GM18508 (cell line): ENCODE data around the gene TMEM214.

Experiments used
- ATAC-seq: cut with Tn5 transposase; IDR thresholded peaks from one replicate; pipeline ENCODE4 v1.9.1; 2021; ENCODE audit warnings: moderate number of reproducible peaks; ENCODE audit not compliant: insufficient read depth, unreplicated experiment

The TMEM214 gene

DNA sequence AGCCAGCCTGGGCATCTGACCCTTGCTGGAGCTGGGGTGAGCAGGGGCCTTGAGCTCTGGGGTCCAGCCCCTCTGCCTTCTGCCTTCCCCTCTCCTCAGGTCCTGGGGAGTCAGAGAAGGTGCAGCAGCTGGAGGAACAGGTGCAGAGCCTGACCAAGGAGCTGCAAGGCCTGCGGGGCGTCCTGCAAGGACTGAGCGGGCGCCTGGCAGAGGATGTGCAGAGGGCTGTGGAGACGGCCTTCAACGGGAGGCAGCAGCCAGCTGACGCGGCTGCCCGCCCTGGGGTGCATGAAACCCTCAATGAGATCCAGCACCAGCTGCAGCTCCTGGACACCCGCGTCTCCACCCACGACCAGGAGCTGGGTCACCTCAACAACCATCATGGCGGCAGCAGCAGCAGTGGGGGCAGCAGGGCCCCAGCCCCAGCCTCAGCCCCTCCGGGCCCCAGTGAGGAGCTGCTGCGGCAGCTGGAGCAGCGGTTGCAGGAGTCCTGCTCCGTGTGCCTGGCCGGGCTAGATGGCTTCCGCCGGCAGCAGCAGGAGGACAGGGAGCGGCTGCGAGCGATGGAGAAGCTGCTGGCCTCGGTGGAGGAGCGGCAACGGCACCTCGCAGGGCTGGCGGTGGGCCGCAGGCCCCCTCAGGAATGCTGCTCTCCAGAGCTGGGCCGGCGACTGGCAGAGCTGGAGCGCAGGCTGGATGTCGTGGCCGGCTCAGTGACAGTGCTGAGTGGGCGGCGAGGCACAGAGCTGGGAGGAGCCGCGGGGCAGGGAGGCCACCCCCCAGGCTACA lies 49.4 kb downstream of the TMEM214 start:
- ATAC-seq = no peak

DNA sequence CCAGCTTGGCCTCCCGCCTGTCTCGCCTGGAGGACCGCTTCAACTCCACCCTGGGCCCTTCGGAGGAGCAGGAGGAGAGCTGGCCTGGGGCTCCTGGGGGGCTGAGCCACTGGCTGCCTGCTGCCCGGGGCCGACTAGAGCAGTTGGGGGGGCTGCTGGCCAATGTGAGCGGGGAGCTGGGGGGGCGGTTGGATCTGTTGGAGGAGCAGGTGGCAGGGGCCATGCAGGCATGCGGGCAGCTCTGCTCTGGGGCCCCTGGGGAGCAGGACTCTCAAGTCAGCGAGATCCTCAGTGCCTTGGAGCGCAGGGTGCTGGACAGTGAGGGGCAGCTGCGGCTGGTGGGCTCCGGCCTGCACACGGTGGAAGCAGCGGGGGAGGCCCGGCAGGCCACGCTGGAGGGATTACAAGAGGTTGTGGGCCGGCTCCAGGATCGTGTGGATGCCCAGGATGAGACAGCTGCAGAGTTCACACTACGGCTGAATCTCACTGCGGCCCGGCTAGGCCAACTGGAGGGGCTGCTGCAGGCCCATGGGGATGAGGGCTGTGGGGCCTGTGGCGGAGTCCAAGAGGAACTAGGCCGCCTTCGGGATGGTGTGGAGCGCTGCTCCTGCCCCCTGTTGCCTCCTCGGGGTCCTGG lies 50.1 kb downstream of the TMEM214 start:
- ATAC-seq = no peak

DNA sequence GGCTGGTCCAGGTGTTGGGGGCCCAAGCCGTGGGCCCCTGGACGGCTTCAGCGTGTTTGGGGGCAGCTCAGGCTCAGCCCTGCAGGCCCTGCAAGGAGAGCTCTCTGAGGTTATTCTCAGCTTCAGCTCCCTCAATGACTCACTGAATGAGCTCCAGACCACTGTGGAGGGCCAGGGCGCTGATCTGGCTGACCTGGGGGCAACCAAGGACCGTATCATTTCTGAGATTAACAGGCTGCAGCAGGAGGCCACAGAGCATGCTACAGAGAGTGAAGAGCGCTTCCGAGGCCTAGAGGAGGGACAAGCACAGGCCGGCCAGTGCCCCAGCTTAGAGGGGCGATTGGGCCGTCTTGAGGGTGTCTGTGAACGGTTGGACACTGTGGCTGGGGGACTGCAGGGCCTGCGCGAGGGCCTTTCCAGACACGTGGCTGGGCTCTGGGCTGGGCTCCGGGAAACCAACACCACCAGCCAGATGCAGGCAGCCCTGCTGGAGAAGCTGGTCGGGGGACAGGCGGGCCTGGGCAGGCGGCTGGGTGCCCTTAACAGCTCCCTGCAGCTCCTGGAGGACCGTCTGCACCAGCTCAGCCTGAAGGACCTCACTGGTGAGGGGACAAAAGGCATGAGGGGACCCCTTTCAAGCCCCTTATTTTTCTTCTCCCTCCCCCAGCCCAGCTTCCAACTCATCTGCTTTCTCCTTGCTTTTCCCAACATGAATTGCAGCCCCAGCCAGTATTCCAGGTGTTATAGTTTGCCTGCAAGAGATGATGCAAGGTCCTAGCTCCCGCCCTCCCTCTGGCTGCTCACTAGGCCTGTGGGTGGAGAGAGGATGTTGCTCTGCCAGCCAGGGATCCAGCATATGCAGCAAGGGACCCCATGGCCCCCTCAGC lies 50.9 kb downstream of the TMEM214 start:
- no peak for ATAC-seq

DNA sequence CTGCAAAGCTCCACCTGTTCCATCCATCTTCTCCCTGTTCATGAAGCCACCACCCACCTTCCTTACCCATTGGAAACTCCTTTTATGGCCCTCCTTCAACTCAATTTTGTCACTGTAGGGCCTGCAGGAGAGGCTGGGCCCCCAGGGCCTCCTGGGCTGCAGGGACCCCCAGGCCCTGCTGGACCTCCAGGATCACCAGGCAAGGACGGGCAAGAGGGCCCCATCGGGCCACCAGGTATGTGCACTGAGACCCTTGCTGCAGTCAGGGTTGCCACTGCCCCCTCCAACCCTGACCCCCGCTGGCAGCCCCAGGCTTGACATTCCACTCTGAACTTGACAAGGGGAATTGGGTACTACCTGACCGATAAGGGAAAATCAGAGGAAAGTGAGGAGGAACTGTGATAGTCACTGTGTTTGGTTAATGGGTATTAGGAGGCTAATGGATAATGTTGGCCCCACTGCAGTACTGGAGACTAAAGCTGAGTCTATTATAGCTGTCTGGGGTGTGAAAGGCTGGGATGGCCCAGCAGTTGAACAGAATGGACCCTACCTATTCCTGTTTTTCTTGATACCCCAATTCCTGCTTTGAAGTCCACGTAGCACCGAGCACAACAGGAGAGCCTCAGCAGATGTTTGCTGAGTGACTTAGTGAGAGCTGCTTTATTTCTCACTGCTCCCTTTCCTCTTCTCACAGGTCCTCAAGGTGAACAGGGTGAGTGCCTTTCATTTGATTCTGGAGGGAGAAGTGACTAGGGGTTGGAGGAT lies 51.7 kb downstream of the TMEM214 start:
- no peak for ATAC-seq

DNA sequence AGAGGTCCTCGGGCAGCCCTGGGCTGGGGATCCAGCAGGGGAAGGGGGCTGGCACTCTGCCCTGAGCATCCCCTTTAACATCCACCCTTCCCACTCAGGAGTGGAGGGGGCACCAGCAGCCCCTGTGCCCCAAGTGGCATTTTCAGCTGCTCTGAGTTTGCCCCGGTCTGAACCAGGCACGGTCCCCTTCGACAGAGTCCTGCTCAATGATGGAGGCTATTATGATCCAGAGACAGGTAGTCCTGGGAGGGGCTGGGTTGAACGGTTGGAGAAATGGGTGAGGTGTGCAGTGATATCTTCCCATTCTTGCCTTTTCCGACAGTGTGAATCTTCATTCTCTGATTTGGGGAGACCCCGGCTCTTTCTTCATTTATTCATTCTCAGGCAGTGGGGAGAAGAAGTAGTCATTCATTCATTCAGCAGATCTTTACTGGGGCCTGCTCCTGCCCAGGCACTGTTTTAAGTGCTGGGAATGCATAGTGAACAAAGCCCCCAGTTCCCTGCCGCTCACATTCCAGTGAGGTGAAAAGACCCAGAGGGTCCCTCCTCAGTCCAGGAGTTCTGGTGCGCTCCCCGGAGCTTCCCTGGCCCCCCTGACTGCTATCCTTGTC lies 52.4 kb downstream of the TMEM214 start:
- ATAC-seq = no peak

DNA sequence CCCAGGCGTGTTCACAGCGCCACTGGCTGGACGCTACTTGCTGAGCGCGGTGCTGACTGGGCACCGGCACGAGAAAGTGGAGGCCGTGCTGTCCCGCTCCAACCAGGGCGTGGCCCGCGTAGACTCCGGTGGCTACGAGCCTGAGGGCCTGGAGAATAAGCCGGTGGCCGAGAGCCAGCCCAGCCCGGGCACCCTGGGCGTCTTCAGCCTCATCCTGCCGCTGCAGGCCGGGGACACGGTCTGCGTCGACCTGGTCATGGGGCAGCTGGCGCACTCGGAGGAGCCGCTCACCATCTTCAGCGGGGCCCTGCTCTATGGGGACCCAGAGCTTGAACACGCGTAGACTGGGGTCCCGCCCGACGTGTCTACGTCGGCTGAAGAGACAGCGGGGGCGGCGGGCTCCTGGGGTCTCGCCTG lies 52.9 kb downstream of the TMEM214 start:
- ATAC-seq = no peak

DNA sequence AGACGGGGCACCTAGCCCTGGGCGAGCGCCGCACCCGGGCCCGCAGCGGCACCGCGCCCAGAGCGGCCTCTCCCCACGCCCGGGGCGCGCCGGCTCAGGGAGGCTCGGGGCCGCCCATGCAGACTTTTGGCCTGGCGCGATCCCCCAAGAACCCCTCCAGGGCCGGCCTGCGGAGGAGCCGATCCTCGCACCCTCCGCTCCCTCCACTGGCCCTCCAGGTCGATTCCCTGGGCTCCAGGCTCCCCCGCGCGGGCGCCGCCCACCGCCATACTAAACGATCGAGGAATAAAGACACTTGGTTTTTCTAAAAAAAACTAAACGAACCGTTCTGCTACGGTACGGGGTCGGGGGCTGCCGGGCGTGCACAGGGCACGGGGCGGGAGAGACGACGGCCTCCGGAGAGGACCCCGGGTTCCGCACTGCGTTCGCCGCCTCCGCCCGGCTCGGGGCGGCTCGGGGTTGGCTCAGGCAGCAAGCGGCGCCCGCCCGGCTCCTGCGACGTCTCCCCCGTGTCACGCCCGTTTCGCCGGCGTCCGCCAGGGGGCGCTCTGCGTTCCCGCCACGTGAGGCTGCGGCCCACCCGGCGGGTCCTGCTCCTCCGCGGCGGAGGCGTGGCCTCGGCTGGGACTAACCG lies 53.4 kb downstream of the TMEM214 start:
- no peak for ATAC-seq

DNA sequence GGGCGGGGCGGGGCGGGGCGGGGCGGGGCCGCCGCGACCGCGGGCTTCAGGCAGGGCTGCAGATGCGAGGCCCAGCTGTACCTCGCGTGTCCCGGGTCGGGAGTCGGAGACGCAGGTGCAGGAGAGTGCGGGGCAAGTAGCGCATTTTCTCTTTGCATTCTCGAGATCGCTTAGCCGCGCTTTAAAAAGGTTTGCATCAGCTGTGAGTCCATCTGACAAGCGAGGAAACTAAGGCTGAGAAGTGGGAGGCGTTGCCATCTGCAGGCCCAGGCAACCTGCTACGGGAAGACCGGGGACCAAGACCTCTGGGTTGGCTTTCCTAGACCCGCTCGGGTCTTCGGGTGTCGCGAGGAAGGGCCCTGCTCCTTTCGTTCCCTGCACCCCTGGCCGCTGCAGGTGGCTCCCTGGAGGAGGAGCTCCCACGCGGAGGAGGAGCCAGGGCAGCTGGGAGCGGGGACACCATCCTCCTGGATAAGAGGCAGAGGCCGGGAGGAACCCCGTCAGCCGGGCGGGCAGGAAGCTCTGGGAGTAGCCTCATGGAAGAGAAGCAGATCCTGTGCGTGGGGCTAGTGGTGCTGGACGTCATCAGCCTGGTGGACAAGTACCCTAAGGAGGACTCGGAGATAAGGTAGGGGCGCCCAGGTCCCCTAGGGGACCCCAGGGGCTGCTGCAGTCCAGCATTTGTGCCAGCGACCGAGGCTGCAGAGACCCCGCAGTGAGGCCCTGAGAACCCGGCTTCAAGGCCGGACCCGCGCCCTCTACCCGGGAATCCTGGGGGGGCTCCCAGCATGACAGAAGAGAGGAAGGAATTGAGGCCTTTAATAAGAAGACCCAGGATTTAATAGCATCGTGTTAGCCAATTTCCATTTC lies 54.2 kb downstream of the TMEM214 start, which contains the start of gene KHK:
KHK (plus strand) TSS at position 49 of the 870 bp plus-strand sequence; CDS start at position 537, 488 bp downstream.
- no peak for ATAC-seq

DNA sequence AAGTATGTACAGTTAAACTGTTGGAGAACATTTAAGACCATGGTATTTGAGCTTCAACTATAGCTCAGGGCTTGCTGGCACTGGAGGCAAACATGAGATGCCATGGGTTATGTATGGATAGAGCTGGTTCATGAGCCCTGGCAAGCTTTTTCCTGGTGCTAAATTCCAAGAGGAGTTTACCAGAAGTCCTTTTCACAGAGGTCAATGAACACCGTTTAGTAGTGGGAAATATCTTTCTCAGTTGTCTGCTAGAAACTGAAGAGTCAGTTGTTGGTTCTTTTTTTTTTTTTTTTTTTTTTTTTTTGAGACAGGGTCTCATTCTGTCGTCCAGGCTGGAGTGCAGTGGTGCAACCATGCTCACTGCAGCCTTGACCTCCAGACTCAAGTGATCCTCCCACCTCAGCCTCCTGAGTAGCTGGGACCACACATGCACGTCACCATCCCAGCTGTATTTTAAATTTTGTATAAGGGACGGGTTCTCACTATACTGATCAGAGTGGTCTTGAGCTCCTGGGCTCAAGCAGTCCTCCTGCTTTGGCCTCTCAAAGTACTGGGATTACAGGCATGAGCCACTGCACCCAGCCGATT lies 55.2 kb downstream of the TMEM214 start:
- ATAC-seq = no peak

DNA sequence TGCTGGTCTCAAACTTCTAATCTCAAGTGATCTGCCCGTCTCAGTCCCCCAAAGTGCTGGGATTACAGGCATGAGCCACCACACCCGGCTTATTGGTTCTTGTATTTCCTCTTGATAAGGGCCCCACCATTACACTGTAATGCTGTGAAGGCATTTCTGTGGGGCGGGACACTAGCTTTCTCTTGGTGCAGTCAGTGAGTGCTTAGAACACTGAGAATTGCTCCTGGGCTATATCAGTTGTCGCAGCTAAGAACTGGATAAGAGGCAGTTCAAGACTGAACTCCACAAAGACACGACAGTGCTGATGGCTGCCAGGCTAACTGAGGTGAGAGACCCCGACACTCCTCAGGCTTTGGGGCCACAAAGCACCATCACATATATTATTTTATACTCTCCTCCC lies 55.9 kb downstream of the TMEM214 start:
- ATAC-seq = no peak

DNA sequence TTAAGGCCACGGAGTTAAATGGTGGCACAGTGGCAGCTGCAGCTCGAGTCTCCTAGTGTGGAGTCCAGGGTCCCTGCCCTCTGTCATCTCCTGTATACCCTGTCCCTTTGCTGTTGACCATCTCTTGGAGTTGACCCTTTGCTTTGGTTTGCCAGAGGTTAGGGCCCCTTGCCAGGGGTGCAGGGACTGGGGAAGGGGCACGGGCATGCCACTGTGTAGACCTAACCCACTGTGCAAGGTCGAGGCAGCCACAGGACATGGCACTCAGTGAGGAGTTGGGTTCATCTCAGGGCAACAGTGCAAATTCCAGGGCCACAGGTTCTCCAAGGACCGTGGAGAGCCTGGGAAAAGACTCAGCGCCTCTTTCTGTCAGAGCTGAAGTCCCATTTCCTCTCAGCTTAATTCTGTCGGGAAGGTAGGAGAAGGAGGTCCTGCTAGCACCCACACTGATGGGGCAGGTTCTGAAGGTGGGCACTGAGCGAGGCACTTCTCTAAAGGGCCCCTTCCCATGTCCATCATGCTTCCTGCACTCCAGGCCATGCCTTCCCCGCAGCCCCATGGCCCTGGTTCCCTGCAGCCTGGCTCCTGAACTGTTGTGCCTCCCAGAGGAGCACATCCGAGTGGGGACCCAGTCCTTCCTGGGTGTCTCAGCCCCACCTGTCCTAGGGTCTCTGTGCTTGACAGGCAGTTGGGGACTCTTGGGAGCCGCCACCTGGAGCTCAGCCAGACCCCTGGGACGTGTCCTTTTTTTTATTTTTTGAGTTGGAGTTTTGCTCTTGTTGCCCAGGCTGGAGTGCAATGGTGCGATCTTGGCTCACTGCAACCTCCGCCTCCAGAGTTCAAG lies 56.6 kb downstream of the TMEM214 start:
- ATAC-seq = no peak
